AG04449 (cell line): ENCODE measurements around the gene CEP85L.

Experiments used
- CTCF ChIA-PET: fragments of 350-600 bp; formaldehyde crosslinking; extraction: SDS; loops from one replicate; lab custom pipeline; 2021; ENCODE audit warnings: antibody characterized with exemption; lab: Yijun Ruan, JAX
- POLR2A ChIA-PET: fragments of 400-600, 350-600 bp; formaldehyde crosslinking; extraction: SDS; loops from one replicate; lab custom pipeline; 2020; ENCODE audit warnings: antibody characterized with exemption, inconsistent platforms; lab: Yijun Ruan, JAX
- DNase-seq: peaks from one replicate; pipeline ENCODE4 v3.0.0-alpha.2; 2010; ENCODE audit warnings: low read depth, low spot score
- H3K4me3 ChIP-seq: 2 replicates; pipeline ENCODE4 v1.5.1; 2011; ENCODE audit warnings: low read depth, mild to moderate bottlenecking, control low read depth, low read length
- CTCF ChIP-seq: IDR thresholded peaks from one replicate; pipeline ENCODE4 v1.5.1; 2011; ENCODE audit warnings: mild to moderate bottlenecking, moderate library complexity, low read length, control low read depth, inconsistent platforms; ENCODE audit not compliant: insufficient read depth; ENCODE audit errors: missing control alignments

The CEP85L gene

DNA sequence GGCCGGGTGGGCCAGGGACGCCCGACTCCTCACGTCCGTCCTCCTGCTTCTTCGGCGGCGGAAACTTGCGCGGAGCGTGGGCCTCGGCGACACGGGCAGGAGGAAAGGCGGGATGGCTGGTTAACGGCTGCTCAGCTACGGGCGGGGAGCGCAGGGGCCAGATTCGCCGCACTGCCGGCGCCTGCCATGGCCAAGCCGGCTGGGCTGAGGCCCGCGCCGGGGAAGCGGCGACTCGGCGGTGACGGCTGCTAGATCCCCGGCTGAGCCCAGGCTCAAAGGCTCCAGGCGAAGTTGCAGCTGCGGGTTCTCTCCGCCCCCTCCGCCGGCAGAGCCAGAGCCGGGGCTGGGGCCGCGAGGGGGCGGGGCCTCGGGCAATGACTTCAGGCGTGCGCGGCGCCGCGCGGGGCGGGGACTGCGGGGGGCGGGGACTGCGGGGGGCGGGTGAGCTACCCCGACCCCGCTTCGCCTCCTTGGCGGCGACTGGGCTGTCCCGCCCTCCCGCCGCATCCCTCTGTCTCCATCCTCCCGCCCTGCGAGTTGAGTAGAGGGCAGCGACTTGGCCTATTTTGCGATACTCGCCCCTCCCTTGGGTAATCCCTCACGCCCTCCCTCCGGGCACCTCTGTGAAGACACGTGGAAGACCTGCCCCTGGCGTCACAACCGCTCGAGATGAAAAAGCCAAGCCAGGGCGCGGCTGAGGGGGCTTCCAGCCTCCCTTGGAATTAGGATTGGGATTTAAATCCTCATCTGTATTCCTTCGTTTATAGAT, at the start of gene CEP85L:
Gene CEP85L (minus strand): TSS at position 310 of the 769 bp plus-strand sequence. CDS start 322 bp downstream, outside the sequence.
- peak; percentile 23 for DNase-seq
- ChIA-PET POLR2A (interaction anchor here (0.6 to 1.1 kb wide), 2 partner anchors 62 to 116 kb away, joined by 3 read pairs; no protein-coding TSS in a partner anchor), CTCF (interaction anchor here (0.8 kb wide), 1 partner anchor 14 kb away, joined by 4 read pairs; no protein-coding TSS in a partner anchor)
- peak within 1 kb of the TSS; percentile 88 for H3K4me3 ChIP-seq
- TF ChIP-seq CTCF: no peak

DNA sequence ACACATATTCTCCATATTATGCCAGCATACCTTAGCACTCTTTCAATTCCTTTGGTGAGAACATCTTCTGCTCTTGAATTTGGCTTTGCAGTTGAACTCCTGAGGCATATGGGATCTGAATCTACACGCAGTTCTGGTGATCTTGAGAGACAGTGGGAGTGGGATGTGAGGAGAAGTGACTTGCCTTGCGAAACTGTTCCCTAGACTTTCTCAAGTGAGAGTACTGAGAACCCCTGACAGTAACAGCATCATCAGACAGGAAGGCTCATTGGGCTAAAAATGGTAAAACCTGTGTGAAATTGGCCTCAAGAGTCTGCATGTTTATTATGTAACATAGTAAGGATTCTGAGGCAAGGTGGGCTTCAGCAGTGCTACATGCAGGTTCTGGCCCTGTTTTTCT, 49.1 kb upstream of the CEP85L start:
- POLR2A ChIA-PET: no interaction called here
- CTCF ChIA-PET: no interaction called here
- no peak overlapping the region for H3K4me3 ChIP-seq
- TF ChIP-seq CTCF: no peak
- no peak for DNase-seq

- no peak for DNase-seq
- H3K4me3 ChIP-seq: no peak overlapping the region
- TF ChIP-seq CTCF: no peak
- CTCF ChIA-PET: interaction anchor here (1.0 to 1.5 kb wide), 5 partner anchors 8 to 103 kb away, joined by 3 to 7 read pairs (median 4); no protein-coding TSS in a partner anchor
- POLR2A ChIA-PET: no interaction called here
Observed at GRCh38 chr6:118697554-118697953, 46.2 kb upstream of the CEP85L start.

DNA sequence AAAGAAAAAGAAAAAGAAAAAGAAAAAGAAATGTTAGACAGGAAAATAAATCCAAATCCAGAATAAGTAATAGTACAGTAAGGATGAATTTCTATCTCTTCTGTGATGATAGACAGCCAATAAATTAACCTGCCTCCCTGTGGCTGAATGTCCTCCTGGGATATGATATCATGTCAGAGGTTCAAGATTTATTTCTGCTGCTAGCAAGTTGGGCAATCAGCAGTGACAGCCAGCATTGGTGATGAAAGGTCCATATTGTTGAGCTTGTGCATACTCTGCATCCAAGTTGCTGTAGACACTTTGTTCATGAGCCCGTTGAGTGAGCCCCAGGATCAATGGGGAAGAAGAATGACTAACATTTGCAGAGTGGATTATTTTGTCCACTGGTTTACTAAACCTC, 44.9 kb upstream of the CEP85L start:
- no peak overlapping the region for H3K4me3 ChIP-seq
- DNase-seq: no peak
- POLR2A ChIA-PET: no interaction called here
- no peak for TF ChIP-seq CTCF
- CTCF ChIA-PET: interaction anchor here (1.0 to 1.2 kb wide), 2 partner anchors 12 to 16 kb away, joined by 3 to 4 read pairs; no protein-coding TSS in a partner anchor

DNA sequence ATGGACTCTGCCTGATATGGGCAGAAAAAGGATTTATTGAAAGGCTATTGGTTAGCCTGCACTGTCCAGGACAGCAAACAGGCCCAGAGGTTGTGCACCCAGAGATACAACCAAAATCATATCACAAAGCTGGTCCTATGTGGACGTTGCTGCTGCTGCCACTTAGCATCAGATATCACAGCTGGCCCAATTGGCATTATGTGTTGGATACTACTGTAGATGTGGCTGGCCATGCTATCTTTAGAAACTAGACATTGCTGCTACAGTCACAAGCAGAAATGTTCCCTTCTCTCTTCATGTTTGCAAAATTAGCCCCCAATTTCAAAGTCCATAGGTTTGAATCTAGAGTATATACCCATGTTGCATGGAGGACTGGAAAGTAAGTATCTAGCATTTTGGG, 42.2 kb upstream of the CEP85L start:
- DNase-seq: no peak
- POLR2A ChIA-PET: no interaction called here
- CTCF ChIA-PET: no interaction called here
- no peak overlapping the region for H3K4me3 ChIP-seq
- TF ChIP-seq CTCF: no peak

- ChIA-PET POLR2A (no interaction called here), CTCF (no interaction called here)
- no peak overlapping the region for H3K4me3 ChIP-seq
- no peak for DNase-seq
- no peak for TF ChIP-seq CTCF
Observed at GRCh38 chr6:118685823-118686449, 34.5 kb upstream of the CEP85L start.
